Lung (tissue), 12 donors: ENCODE measurements around the gene RGS19. TPM values are rescaled to one million over a fixed set of nuclear protein-coding genes. Genes with fewer than 3 reads are reported as not detected.

Experiments used
- ATAC-seq: fragments of 200-7000 bp; cut with Tn5 transposase; one replicate; pipeline ENCODE4 v1.9.1; 2020; ENCODE audit warnings: moderate number of reproducible peaks; ENCODE audit not compliant: insufficient read depth, low FRiP score
- DNase-seq, 3 donors: peaks; one replicate each; pipeline ENCODE4 v3.0.0-alpha.2; 2013 to 2017
- H3K27ac ChIP-seq, 2 donors: one replicate each; pipeline ENCODE4 v1.5.1; 2013; ENCODE audit warnings: mild to moderate bottlenecking in 2 of 2, moderate library complexity in 2 of 2, control low read depth in 1 of 2, inconsistent platforms in 1 of 2, low read depth in 1 of 2, low read length in 1 of 2
- H3K27me3 ChIP-seq, 3 donors: one replicate each; pipeline ENCODE4 v1.5.1; 2013; ENCODE audit warnings: low read length in 2 of 3; ENCODE audit not compliant: control insufficient read depth in 3 of 3, insufficient read depth in 3 of 3
- H3K36me3 ChIP-seq, 4 donors: one replicate each; pipeline ENCODE4 v1.5.1; 2013; ENCODE audit warnings: low read length in 4 of 4, mild to moderate bottlenecking in 1 of 4, moderate library complexity in 1 of 4; ENCODE audit not compliant: control insufficient read depth in 4 of 4, insufficient read depth in 4 of 4
- H3K4me1 ChIP-seq, 5 donors: one replicate each; pipeline ENCODE4 v1.5.1; 2013; ENCODE audit warnings: low read length in 5 of 5, mild to moderate bottlenecking in 2 of 5, moderate library complexity in 1 of 5; ENCODE audit not compliant: control insufficient read depth in 5 of 5, insufficient read depth in 5 of 5
- H3K4me3 ChIP-seq: one replicate; pipeline ENCODE4 v1.5.1; 2013; ENCODE audit warnings: mild to moderate bottlenecking, control low read depth, moderate library complexity
- H3K9ac ChIP-seq, 2 donors: one replicate each; pipeline ENCODE4 v1.5.1; 2013; ENCODE audit warnings: low read length in 2 of 2, control low read depth in 1 of 2; ENCODE audit not compliant: insufficient read depth in 1 of 2
- H3K9me3 ChIP-seq, 4 donors: one replicate each; pipeline ENCODE4 v1.5.1; 2013; ENCODE audit warnings: low read length in 3 of 4, mild to moderate bottlenecking in 1 of 4, moderate library complexity in 1 of 4; ENCODE audit not compliant: control insufficient read depth in 4 of 4, insufficient read depth in 3 of 4
- WGBS, 2 donors: extraction: QIAGEN DNeasy Blood & Tissue Kit; methylation state at CpG; one replicate each; pipeline ENCODE4 v1.1.7; 2013; 5-methylcytosine and 5-hydroxymethylcytosine counted together
- polyA plus RNA-seq, 2 donors: library from polyadenylated mRNA; stranded (reverse); fragments of 200-250 nt; gene quantifications; one replicate each; pipeline ENCODE4 v1.2.1, GENCODE V29; 2013
- total RNA-seq, 2 donors: library from RNA; depleted of rRNA in 1 of 2; stranded (reverse); fragments of >200 nt in 1 of 2; gene quantifications; one replicate each; pipeline ENCODE4 v1.2.1, GENCODE V29; 2014 to 2021
- TF ChIP-seq, protein P1 (sequence below): IDR thresholded peaks from 2 replicates; pipeline ENCODE4 v1.5.1; 2012; ENCODE audit warnings: mild to moderate bottlenecking; ENCODE audit errors: control extremely low read depth, extremely low read depth
- donor health status: control.
- donor health status: control.
- donor health status: Bipolar disorder and iron deficiency.
- donor health status: healthy.
- donor health status: DM: yes; HTN: yes; CAD: no.

The RGS19 gene
- total and polyA plus RNA-seq, 4 donors: 15.1 to 99.0 (median 35.1) TPM

DNA sequence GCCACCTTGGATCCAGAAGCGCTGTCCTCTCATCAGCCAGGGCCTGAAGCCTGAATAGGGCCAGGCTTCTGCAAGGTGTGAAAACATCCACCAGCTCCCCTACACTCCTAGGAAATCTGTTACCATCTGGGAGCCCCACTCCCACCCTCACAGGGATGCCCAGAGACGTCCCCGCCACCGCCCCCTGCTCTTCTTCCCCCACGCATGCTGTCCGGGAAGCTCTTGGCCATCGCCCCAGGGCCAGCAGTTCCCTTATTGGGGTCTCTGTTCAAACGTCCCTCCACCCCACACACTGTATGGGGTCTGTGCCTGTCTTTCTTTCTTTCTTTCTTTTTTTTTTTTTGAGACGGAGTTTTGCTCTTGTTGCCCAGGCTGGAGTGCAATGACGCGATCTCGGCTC is 3.8 kb downstream of the RGS19 start:
- 80 to 91% methylated on average over 12 of the region's 12 CpGs for WGBS, 2 donors
- no peak for ATAC-seq
- no peak for DNase-seq
- no peak overlapping the region for H3K9ac ChIP-seq
- no peaks in the 10 kb centered on the region for H3K9me3 ChIP-seq
- no peaks in the 10 kb centered on the region for H3K27me3 ChIP-seq
- TF ChIP-seq, protein P1, sequence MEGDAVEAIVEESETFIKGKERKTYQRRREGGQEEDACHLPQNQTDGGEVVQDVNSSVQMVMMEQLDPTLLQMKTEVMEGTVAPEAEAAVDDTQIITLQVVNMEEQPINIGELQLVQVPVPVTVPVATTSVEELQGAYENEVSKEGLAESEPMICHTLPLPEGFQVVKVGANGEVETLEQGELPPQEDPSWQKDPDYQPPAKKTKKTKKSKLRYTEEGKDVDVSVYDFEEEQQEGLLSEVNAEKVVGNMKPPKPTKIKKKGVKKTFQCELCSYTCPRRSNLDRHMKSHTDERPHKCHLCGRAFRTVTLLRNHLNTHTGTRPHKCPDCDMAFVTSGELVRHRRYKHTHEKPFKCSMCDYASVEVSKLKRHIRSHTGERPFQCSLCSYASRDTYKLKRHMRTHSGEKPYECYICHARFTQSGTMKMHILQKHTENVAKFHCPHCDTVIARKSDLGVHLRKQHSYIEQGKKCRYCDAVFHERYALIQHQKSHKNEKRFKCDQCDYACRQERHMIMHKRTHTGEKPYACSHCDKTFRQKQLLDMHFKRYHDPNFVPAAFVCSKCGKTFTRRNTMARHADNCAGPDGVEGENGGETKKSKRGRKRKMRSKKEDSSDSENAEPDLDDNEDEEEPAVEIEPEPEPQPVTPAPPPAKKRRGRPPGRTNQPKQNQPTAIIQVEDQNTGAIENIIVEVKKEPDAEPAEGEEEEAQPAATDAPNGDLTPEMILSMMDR: no peak
- H3K4me1 ChIP-seq: peaks cover 0 to 19% (median 13%) of the 10 kb centered on the region in 5 donors
- H3K27ac ChIP-seq: no peak overlapping the region
- H3K36me3 ChIP-seq: peaks cover 0 to 40% (median 8%) of the 10 kb centered on the region in 4 donors
- H3K4me3 ChIP-seq: no peak overlapping the region

DNA sequence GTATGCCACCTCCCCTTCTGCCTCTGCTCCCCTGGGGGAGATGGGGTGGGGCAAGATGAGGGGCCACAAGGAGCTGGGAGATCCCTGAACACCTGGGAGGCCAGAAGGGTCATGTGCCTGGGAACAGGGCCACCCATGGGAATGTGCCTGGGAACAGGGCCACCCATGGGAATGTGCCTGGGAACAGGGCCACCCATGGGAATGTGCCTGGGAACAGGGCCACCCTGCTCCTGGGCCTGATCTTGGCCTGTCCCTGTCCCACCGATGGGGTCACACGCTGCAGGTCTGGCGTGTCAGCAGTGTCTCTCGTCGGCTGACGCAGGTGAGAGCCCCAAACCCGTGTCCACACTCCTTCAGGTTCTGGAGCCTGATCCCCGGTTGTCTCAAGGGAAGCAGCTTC is 4.4 kb downstream of the RGS19 start:
- no peak for ATAC-seq
- H3K4me1 ChIP-seq: peaks cover 0 to 14% (median 12%) of the 10 kb centered on the region in 5 donors
- DNase-seq: no peak
- TF ChIP-seq, protein P1: no peak
- H3K4me3 ChIP-seq: no peak overlapping the region
- no peaks in the 10 kb centered on the region for H3K27me3 ChIP-seq
- H3K36me3 ChIP-seq: peaks cover 0 to 40% (median 12%) of the 10 kb centered on the region in 4 donors
- WGBS, 2 donors: 92 to 95% methylated on average over 8 of the region's 8 CpGs
- H3K9me3 ChIP-seq: no peaks in the 10 kb centered on the region
- no peak overlapping the region for H3K27ac ChIP-seq
- no peak overlapping the region for H3K9ac ChIP-seq

- no peak overlapping the region for H3K4me3 ChIP-seq
- TF ChIP-seq, protein P1: no peak
- H3K27ac ChIP-seq: no peak overlapping the region
- H3K4me1 ChIP-seq: peaks cover 0 to 17% (median 12%) of the 10 kb centered on the region in 5 donors
- no peak overlapping the region for H3K9ac ChIP-seq
- no peaks in the 10 kb centered on the region for H3K27me3 ChIP-seq
- peaks cover 0 to 40% (median 13%) of the 10 kb centered on the region in 4 donors for H3K36me3 ChIP-seq
- 93% methylated on average over 28 of the region's 28 CpGs for WGBS, 2 donors
- DNase-seq (no peak), ATAC-seq (no peak)
- no peaks in the 10 kb centered on the region for H3K9me3 ChIP-seq
These were observed 5.0 kb downstream of the RGS19 start for GRCh38 chr20:64074184-64074789.
